Epithelial cell of esophagus (primary cell): ENCODE data around the gene NXPE2.

Source experiments
- DNase-seq: peaks from one replicate; pipeline ENCODE4 v3.0.0; 2010; ENCODE audit warnings: low read depth
- H3K4me3 ChIP-seq: 2 replicates; pipeline ENCODE4 v1.5.1; 2011; ENCODE audit warnings: mild to moderate bottlenecking, low read length, control low read depth
- TF ChIP-seq, protein P1 (sequence below): IDR thresholded peaks from 2 replicates; pipeline ENCODE4 v1.5.1; 2011; ENCODE audit warnings: low read depth, mild to moderate bottlenecking, low read length, control low read depth, inconsistent platforms; ENCODE audit not compliant: insufficient read depth; ENCODE audit errors: missing control alignments

The NXPE2 gene

DNA sequence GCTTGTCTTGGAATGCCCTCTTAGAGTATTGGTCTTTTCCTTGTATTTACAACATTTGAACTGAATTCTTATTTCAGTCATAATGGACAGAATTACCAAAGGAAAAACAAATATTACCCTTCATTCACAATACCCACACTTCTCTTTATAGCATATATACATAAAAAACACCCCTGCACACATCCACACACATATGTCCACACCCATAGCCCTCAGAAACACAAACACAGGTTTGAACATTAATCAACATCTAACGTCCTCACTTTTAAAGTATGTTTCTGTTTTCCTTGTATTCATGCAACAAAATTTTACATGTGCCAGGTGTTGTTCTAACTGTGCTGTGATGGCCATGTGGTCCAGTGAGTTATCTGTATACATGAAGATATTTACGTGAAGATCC lies 11.6 kb upstream of the NXPE2 start:
- TF ChIP-seq, protein P1, sequence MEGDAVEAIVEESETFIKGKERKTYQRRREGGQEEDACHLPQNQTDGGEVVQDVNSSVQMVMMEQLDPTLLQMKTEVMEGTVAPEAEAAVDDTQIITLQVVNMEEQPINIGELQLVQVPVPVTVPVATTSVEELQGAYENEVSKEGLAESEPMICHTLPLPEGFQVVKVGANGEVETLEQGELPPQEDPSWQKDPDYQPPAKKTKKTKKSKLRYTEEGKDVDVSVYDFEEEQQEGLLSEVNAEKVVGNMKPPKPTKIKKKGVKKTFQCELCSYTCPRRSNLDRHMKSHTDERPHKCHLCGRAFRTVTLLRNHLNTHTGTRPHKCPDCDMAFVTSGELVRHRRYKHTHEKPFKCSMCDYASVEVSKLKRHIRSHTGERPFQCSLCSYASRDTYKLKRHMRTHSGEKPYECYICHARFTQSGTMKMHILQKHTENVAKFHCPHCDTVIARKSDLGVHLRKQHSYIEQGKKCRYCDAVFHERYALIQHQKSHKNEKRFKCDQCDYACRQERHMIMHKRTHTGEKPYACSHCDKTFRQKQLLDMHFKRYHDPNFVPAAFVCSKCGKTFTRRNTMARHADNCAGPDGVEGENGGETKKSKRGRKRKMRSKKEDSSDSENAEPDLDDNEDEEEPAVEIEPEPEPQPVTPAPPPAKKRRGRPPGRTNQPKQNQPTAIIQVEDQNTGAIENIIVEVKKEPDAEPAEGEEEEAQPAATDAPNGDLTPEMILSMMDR, result no peak
- no peak overlapping the region for H3K4me3 ChIP-seq
- no peak for DNase-seq

DNA sequence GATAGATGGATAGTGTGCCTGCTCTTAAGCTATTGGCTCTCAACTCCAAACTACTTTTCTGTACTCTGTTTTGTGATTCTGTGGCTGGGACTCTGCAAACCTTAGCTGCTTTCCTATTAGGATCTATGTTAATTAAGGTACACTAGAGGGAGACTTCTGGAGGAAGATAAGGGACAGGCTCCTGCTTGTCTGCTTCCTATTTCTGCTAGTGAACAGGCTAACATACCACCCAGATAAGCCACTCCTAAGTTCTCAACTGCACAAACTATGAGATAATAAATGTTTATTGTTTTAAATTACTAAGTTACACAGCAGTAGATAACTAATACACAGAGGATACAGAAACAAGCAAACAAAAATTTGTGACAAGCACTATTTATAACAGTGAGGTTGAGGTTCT lies 10.2 kb upstream of the NXPE2 start:
- no peak for DNase-seq
- TF ChIP-seq, protein P1, result no peak
- H3K4me3 ChIP-seq, result no peak overlapping the region

GRCh38 chr11:114673661-114674060 lies 4.7 kb upstream of the NXPE2 start:
- no peak overlapping the region for H3K4me3 ChIP-seq
- TF ChIP-seq, protein P1, result no peak
- no peak for DNase-seq

- no peak overlapping the region for H3K4me3 ChIP-seq
- DNase-seq, result no peak
- TF ChIP-seq, protein P1, result no peak
These were observed 1.2 kb downstream of the NXPE2 start for GRCh38 chr11:114679505-114679904.

DNA sequence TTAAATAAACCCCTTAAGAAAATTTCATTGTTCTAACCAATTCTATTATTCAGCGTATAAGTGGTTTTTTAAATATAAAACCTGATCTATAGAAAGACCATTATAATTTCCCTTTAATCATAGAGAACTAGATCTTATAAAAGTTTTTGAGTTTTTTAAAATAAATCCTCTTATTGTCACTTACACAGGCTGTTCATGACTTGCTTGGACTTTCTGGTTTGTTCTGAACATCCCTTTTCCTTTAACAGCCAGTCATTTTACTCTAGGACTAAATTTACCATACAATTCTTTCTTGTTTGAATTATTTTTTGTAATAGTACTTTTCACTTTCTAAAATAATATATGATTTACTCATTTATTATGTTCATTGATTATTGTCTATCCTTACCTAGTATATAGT lies 4.7 kb downstream of the NXPE2 start:
- DNase-seq, result no peak
- no peak overlapping the region for H3K4me3 ChIP-seq
- TF ChIP-seq, protein P1, result no peak

DNA sequence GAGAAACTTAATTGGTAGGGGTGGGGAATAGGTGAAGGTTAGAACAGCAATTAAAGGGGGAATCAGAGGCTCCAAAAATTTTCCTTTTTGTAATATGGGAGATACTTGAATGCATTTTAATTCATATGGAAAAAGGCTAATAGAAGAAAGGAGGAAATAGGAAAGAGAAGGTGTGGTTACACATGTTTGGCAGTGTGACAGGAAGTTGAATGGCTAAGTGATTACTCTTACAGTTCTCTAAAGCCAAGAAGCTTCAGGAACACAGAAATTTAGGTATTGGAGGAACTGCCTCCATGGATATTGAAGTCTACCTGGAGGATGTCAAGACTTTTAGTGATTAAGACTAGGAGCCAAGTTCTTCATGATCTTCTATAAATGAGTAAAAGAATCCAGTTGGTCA lies 6.3 kb downstream of the NXPE2 start:
- TF ChIP-seq, protein P1, result no peak
- H3K4me3 ChIP-seq, result no peak overlapping the region
- peak; percentile 2 for DNase-seq

- no peak overlapping the region for H3K4me3 ChIP-seq
- DNase-seq, result no peak
- TF ChIP-seq, protein P1, result no peak
These were observed 6.8 kb downstream of the NXPE2 start for GRCh38 chr11:114685097-114685496.
